ENCODE data around the gene CARD9. TPM values are rescaled to one million over a fixed set of nuclear protein-coding genes. Genes with fewer than 3 reads are reported as not detected.

CARD9 gene
- total RNA-seq, 1 experiment from 2014 or later = 5.6 TPM

GRCh38 chr9:136405481-136405880 lies 32.0 kb upstream of the CARD9 start:
- H4K5ac ChIP-seq (ENCODE audit: insufficient read length, low read depth, low read length) = no peak overlapping the region
- no peak overlapping the region for H3K27ac ChIP-seq (ENCODE audit: insufficient read length, low read depth, low read length)
- H4K8ac ChIP-seq (replicated peaks; ENCODE audit: insufficient read length, low read depth, low read length) = no peak overlapping the region
- no peak for TF ChIP-seq CTCF (conservative IDR thresholded peaks at IDR 0.05)
- no peak overlapping the region for H3K9ac ChIP-seq (ENCODE audit: extremely low read depth, insufficient read length, low read length)
- no peak overlapping the region for H2AK5ac ChIP-seq (ENCODE audit: insufficient read length, low read length)
- no peaks in the 10 kb centered on the region for H3K4me1 ChIP-seq (ENCODE audit: insufficient read depth, low read length)
- no peak overlapping the region for H4K91ac ChIP-seq (ENCODE audit: insufficient read length, low read depth, low read length)
- peaks cover 7% of the 10 kb centered on the region for H3K23me2 ChIP-seq (ENCODE audit: insufficient read length, low read depth, low read length, poor library complexity, severe bottlenecking)
- peaks cover 7% of the 10 kb centered on the region for H3K79me1 ChIP-seq (ENCODE audit: insufficient read depth, low read depth, low read length, poor library complexity, severe bottlenecking)
- H3K9me3 ChIP-seq (ENCODE audit: control insufficient read depth, low read depth, low read length) = no peaks in the 10 kb centered on the region
- WGBS (ENCODE audit: extremely low coverage, insufficient read length, low lambda C conversion rate) = no CpG with 5 or more reads among the region's 7 CpGs
- DNase-seq = no peak
- H2BK20ac ChIP-seq (ENCODE audit: low read depth, low read length, poor library complexity, severe bottlenecking) = no peak overlapping the region
- H3K36me3 Mint-ChIP-seq (ENCODE audit: insufficient read depth in 1 of 3, low read depth in 3 of 3) = peaks cover 36 to 69% (median 63%) of the 10 kb centered on the region in 3 experiments
- H4K20me1 ChIP-seq (ENCODE audit: control insufficient read depth, insufficient read depth, insufficient read length) = no peaks in the 10 kb centered on the region
- H2BK120ac ChIP-seq (ENCODE audit: low read depth, low read length, poor library complexity, severe bottlenecking) = no peak overlapping the region
- no peaks in the 10 kb centered on the region for H3K9me3 Mint-ChIP-seq
- no peak overlapping the region for H2BK12ac ChIP-seq (ENCODE audit: insufficient read length, low read depth, low read length)
- H2AFZ ChIP-seq (ENCODE audit: low read length) = no peak overlapping the region
- no peak overlapping the region for H3K27ac Mint-ChIP-seq
- H3K27me3 Mint-ChIP-seq (ENCODE audit: low read depth) = no peaks in the 10 kb centered on the region; the same call in 1 of the 2 replicates
- no peak overlapping the region for H3T11ph ChIP-seq (ENCODE audit: low read length)
- no peak overlapping the region for H3K4me3 Mint-ChIP-seq
- no peaks in the 10 kb centered on the region for H3K27me3 ChIP-seq (ENCODE audit: insufficient read depth, low read length)
- no peak overlapping the region for H3K4me2 ChIP-seq (ENCODE audit: insufficient read depth, insufficient read length, low read length)
- peaks cover 14 to 17% of the 10 kb centered on the region in 2 experiments for H3K4me1 Mint-ChIP-seq
- H2BK5ac ChIP-seq (ENCODE audit: insufficient read length, low read length) = no peak overlapping the region
- no peak overlapping the region for H3K18ac ChIP-seq (ENCODE audit: insufficient read length, low read depth, low read length)
- H3K56ac ChIP-seq (ENCODE audit: insufficient read length, low read depth, low read length) = no peak overlapping the region
- no peak overlapping the region for H3K4ac ChIP-seq (ENCODE audit: low read depth, low read length)
- no peak overlapping the region for H2BK15ac ChIP-seq (ENCODE audit: low read depth, low read length)
- peaks cover 2% of the 10 kb centered on the region; the same call in 1 of the 2 replicates for H3K79me2 ChIP-seq (ENCODE audit: insufficient read depth, low read length)
- H3K23ac ChIP-seq (ENCODE audit: insufficient read length, low read depth, low read length) = no peak overlapping the region
- no peak overlapping the region for H3K14ac ChIP-seq (ENCODE audit: insufficient read depth, low read length)

Data from H9 (cell line).